A549 (cell line): Measurements from ENCODE around the gene ITSN1.

ENCODE experiments used
- JUN ChIP-seq, 2 experiments: fragments of >200 bp; sonication (Bioruptor Twin); formaldehyde crosslinking; IDR thresholded peaks; 2 replicates in 1 of 2; 3 replicates in 1 of 2; pipeline ENCODE4 v1.6.1; 2016 to 2017
- JUNB ChIP-seq: fragments of >200 bp; sonication (Bioruptor Twin); formaldehyde crosslinking; IDR thresholded peaks from 2 replicates; pipeline ENCODE4 v1.6.1; 2016
- MYC ChIP-seq: IDR thresholded peaks from 2 replicates; pipeline ENCODE4 v1.6.1; 2012; ENCODE audit warnings: mild to moderate bottlenecking, inconsistent platforms, low read length, improper control_type of control experiment, borderline replicate concordance
- NR3C1 ChIP-seq: fragments of >200 bp; sonication (Bioruptor Twin); formaldehyde crosslinking; IDR thresholded peaks from 3 replicates; pipeline ENCODE4 v1.6.1; 2017
- POLR2A ChIP-seq: IDR thresholded peaks from 2 replicates; pipeline ENCODE4 v1.6.1; 2012; ENCODE audit warnings: mild to moderate bottlenecking, low read length
- RCOR1 ChIP-seq: fragments of 150-350 bp; IDR thresholded peaks from 2 replicates; pipeline ENCODE4 v1.6.1; 2014; ENCODE audit warnings: antibody characterized with exemption, low read length, low read depth
- SREBF2 ChIP-seq: fragments of 450-650 bp; IDR thresholded peaks from 2 replicates; pipeline ENCODE4 v1.6.1; 2014; ENCODE audit warnings: mild to moderate bottlenecking, moderate library complexity
- TF ChIP-seq, protein P1 (sequence below): fragments of >200 bp; sonication (Bioruptor Twin); formaldehyde crosslinking; IDR thresholded peaks from 3 replicates; pipeline ENCODE4 v1.5.1; 2016

DNA sequence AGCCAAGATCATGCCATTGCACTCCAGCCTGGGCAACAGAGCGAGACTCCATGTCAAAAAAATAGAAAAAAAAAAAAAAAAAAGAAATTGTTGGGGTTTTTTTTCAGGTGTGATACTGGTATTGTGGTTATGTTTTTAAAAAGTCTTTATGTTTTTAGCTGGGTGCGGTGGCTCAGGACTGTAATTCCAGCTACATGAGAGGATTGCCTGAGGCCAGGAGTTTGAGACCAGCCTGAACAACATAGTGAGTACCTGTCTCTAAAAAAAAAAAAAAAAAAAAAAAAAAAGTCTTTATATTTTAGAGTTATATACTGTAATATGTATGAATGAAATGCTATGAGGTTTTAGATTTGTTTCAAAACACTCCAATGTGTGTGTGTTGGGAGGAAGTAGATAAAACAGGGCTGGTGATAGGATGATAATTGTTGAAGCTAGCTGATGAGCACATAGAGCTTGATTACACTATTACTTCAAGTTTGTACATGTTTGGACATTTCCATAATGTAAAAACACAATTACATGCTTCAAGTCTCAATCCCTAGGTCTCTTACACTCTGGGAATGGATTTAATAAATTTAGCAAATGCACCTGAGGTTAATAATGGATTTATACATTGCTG is 303.5 kb downstream of the ITSN1 start:
- TF ChIP-seq POLR2A (no peak), MYC (no peak), RCOR1 (no peak), JUN (IDR thresholded peaks at IDR 0.05) (no peak), JUNB (no peak), NR3C1 (no peak), SREBF2 (no peak)
- TF ChIP-seq, protein P1, sequence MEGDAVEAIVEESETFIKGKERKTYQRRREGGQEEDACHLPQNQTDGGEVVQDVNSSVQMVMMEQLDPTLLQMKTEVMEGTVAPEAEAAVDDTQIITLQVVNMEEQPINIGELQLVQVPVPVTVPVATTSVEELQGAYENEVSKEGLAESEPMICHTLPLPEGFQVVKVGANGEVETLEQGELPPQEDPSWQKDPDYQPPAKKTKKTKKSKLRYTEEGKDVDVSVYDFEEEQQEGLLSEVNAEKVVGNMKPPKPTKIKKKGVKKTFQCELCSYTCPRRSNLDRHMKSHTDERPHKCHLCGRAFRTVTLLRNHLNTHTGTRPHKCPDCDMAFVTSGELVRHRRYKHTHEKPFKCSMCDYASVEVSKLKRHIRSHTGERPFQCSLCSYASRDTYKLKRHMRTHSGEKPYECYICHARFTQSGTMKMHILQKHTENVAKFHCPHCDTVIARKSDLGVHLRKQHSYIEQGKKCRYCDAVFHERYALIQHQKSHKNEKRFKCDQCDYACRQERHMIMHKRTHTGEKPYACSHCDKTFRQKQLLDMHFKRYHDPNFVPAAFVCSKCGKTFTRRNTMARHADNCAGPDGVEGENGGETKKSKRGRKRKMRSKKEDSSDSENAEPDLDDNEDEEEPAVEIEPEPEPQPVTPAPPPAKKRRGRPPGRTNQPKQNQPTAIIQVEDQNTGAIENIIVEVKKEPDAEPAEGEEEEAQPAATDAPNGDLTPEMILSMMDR = no peak
